Psoas muscle (tissue), 8 donors: ENCODE data around the gene FRAS1. TPM values are rescaled to one million over a fixed set of nuclear protein-coding genes. Genes with fewer than 3 reads are reported as not detected.

Experiments
- ATAC-seq, 4 donors: fragments of 200-7000 bp; cut with Tn5 transposase; one replicate each; pipeline ENCODE4 v1.9.1; 2020; ENCODE audit warnings: moderate library complexity in 3 of 4, mild to moderate bottlenecking in 2 of 4
- DNase-seq, 2 donors: peaks; one replicate each; pipeline ENCODE4 v3.0.0-alpha.2; 2020
- H3K27ac ChIP-seq: fragments of 200-600 bp; one replicate; pipeline ENCODE4 v1.8.0; 2022
- H3K27me3 ChIP-seq, 3 donors: fragments of 200-600 bp in 1 of 3; one replicate each; pipeline versions ENCODE4 v1.6.1 to v1.8.0; 2013 to 2022; ENCODE audit warnings: low read length in 2 of 3, mild to moderate bottlenecking in 2 of 3, moderate library complexity in 1 of 3; ENCODE audit not compliant: insufficient read depth in 3 of 3
- H3K36me3 ChIP-seq, 2 donors: fragments of 200-600 bp in 1 of 2; one replicate each; pipeline versions ENCODE4 v1.6.1 to v1.8.0; 2013 to 2022; ENCODE audit warnings: low read depth in 1 of 2, mild to moderate bottlenecking in 1 of 2, moderate library complexity in 1 of 2; ENCODE audit not compliant: insufficient read depth in 1 of 2
- H3K4me1 ChIP-seq: fragments of 200-600 bp; one replicate; pipeline ENCODE4 v1.8.0; 2022
- H3K4me3 ChIP-seq: fragments of 200-600 bp; one replicate; pipeline ENCODE4 v1.8.0; 2022; ENCODE audit warnings: mild to moderate bottlenecking
- H3K9me3 ChIP-seq: fragments of 200-600 bp; one replicate; pipeline ENCODE4 v1.8.0; 2022
- WGBS, 3 donors: extraction: QIAGEN DNeasy Blood & Tissue Kit; methylation state at CpG; one replicate each; pipeline versions ENCODE4 v1.1.6 to v1.1.7; 2013; 5-methylcytosine and 5-hydroxymethylcytosine counted together
- intact Hi-C, 2 donors: fragments of 100-400 bp; cut with DNase I; formaldehyde crosslinking; loops; one replicate each; pipeline versions ENCODE4 v1.11.0 to v1.14.2; 2022
- polyA plus RNA-seq, 3 donors: library from polyadenylated mRNA; stranded (reverse); fragments of 200-250 nt; gene quantifications; one replicate each; pipeline ENCODE4 v1.2.3, GENCODE V29; 2013
- total RNA-seq, 4 donors: library from RNA; stranded (reverse); fragmentation: NEBNext Ultra II Directional in 2 of 4; extraction: Animal tissue kit (Norgen Biotek cat#: 25700) in 2 of 4; gene quantifications; one replicate each; pipeline versions ENCODE4 v1.2.1 to v1.2.4, GENCODE V29; 2021 to 2023
- TF ChIP-seq, protein P1 (sequence below): fragments of 200-600 bp; IDR thresholded peaks from one replicate; pipeline ENCODE4 v1.8.0; 2022; ENCODE audit warnings: antibody characterized with exemption
- donor health status: healthy with polysubstance abuse.
- donor health status: DM: no; HTN: no; CAD: no; lungs with moderate emphysema.
- donor health status: Bipolar disorder and iron deficiency.
- donor health status: healthy.
- donor health status: DM: yes; HTN: yes; CAD: no.
- donor health status: DM: no; HTN: no; CAD: no.
- donor health status: DM: no; HTN: no; CAD: no.
- donor health status: DM: yes; HTN: yes; CAD: no.

Gene FRAS1
- total and polyA plus RNA-seq, 7 donors = 0.08 to 3.0 (median 0.42) TPM

DNA sequence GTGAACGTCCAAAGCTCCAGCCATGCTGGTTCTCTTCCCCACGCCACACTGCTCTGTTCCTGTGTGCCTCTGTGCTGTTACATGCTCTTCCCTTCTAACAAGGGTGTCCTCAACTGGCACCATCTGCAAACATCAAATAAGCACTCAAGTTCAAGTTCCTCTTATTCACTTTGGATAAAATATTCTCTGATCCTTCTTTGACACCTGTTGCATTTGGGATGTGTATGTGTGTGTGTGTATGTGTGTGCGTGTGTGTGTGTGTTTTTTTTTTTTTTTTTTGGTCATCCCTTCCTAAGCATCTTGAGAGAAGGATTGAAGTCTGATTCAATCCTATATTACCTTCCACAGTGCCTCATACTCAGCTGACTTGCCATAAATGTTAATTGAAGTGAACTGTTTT lies 290.4 kb downstream of the FRAS1 start:
- H3K27me3 ChIP-seq = no peaks in the 10 kb centered on the region
- no peaks in the 10 kb centered on the region for H3K4me1 ChIP-seq
- WGBS, 3 donors = 84 to 95% (median 86%) methylated on average over 3 of the region's 3 CpGs
- DNase-seq (no peak), ATAC-seq (no peak)
- no peaks in the 10 kb centered on the region for H3K9me3 ChIP-seq
- H3K36me3 ChIP-seq = no peaks in the 10 kb centered on the region
- TF ChIP-seq, protein P1, sequence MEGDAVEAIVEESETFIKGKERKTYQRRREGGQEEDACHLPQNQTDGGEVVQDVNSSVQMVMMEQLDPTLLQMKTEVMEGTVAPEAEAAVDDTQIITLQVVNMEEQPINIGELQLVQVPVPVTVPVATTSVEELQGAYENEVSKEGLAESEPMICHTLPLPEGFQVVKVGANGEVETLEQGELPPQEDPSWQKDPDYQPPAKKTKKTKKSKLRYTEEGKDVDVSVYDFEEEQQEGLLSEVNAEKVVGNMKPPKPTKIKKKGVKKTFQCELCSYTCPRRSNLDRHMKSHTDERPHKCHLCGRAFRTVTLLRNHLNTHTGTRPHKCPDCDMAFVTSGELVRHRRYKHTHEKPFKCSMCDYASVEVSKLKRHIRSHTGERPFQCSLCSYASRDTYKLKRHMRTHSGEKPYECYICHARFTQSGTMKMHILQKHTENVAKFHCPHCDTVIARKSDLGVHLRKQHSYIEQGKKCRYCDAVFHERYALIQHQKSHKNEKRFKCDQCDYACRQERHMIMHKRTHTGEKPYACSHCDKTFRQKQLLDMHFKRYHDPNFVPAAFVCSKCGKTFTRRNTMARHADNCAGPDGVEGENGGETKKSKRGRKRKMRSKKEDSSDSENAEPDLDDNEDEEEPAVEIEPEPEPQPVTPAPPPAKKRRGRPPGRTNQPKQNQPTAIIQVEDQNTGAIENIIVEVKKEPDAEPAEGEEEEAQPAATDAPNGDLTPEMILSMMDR = no peak
- intact Hi-C loops = no loop called here
- H3K4me3 ChIP-seq = no peak overlapping the region
- no peak overlapping the region for H3K27ac ChIP-seq

DNA sequence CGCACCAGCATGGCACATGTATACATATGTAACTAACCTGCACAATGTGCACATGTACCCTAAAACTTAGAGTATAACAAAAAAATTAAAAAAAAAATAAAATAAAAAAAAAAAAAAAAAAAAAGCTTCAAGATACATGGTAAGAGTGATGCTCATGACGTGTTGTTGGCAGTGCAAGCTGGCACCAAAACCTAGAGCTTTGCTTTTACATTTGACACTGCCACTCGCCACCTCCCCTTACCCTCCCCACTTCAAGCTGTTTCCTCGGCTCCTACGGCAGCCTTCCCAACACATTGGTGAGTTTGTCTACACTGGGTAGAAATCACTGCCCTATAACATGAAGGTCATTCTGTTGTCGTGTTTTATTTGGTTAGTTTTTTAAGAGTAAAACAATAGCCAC lies 296.8 kb downstream of the FRAS1 start:
- WGBS, 3 donors = 67 to 88% (median 80%) methylated on average over 5 of the region's 6 CpGs
- H3K9me3 ChIP-seq = no peaks in the 10 kb centered on the region
- no peak overlapping the region for H3K4me3 ChIP-seq
- no peaks in the 10 kb centered on the region for H3K36me3 ChIP-seq
- ATAC-seq (no peak), DNase-seq (no peak)
- intact Hi-C loops = no loop called here
- no peak overlapping the region for H3K27ac ChIP-seq
- TF ChIP-seq, protein P1 = no peak
- no peaks in the 10 kb centered on the region for H3K27me3 ChIP-seq
- H3K4me1 ChIP-seq = no peaks in the 10 kb centered on the region

DNA sequence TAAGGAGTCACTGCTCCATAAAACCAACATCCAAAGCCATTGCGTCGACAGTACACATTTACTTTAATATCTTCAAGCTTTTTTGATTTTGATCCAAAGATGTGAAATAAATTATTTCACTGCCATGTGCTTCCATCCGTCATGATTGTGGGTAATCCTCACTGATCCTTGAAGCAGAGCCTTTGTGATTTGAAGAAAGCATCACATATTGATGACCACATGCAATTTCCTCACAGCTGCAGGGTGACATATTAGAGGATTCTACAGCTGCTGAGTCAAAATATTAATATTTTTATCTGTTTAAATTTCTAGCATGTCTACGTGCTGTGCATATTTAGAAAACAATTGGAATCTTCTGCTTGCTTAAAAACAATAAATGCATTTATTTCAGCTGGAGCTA lies 297.7 kb downstream of the FRAS1 start:
- H3K27me3 ChIP-seq = no peaks in the 10 kb centered on the region
- intact Hi-C loops = no loop called here
- ATAC-seq (no peak), DNase-seq (no peak)
- no peaks in the 10 kb centered on the region for H3K4me1 ChIP-seq
- H3K27ac ChIP-seq = no peak overlapping the region
- TF ChIP-seq, protein P1 = no peak
- 63 to 77% (median 74%) methylated on average over 4 of the region's 4 CpGs for WGBS, 3 donors
- no peak overlapping the region for H3K4me3 ChIP-seq
- H3K36me3 ChIP-seq = no peaks in the 10 kb centered on the region
- no peaks in the 10 kb centered on the region for H3K9me3 ChIP-seq

DNA sequence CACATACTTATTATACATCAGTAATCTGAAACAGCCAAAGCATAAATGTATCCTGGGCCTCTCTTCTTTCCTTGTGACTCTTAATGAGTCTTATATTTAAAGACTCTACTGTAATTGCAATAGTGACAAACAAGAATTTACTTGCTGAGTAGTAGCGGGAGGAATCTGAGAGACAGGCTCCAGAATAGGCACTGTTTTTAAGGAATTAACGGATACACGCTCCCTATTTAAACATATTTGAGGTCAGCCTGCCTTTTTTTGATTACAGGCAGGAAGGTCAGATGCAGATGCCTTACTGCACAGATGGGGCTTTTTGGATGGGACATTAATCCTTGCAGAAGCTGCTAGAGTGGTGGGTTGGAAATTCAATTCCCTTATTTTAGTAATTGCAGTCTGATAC lies 298.2 kb downstream of the FRAS1 start:
- ATAC-seq (no peak), DNase-seq (no peak)
- Histone ChIP-seq H3K4me3 (no peak overlapping the region), H3K27ac (no peak overlapping the region), H3K9me3 (no peaks in the 10 kb centered on the region), H3K27me3 (no peaks in the 10 kb centered on the region), H3K4me1 (no peaks in the 10 kb centered on the region), H3K36me3 (no peaks in the 10 kb centered on the region)
- intact Hi-C loops = no loop called here
- 86 to 90% (median 89%) methylated on average over 3 of the region's 3 CpGs for WGBS, 3 donors
- TF ChIP-seq, protein P1 = no peak

DNA sequence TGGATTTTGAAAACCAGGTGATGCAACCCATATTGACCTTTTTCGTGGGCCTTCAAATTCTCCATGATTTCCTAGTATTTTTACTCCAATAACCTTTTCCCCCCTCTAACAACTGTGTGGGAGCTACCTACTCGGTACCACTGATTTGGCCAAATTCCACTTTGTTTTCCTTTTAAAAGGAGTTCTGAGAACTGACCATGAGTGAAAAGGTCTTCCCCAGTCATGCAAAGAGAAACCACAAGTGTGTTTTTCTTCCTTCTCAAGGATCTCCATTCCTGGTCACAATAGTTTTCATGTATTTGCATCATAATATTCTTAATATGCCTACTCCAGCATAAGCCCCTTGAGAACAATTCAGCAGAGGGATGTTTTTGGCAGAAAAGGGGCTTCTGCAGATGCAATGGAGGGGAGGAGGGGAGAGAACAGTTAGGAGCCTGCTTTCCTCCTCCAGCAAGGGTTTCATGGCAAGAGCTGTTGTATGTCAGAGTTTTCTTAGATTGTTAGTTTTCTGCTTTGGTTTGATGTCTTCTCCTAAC lies 299.2 kb downstream of the FRAS1 start:
- 72 to 90% (median 86%) methylated on average over 2 of the region's 2 CpGs for WGBS, 3 donors
- no peaks in the 10 kb centered on the region for H3K27me3 ChIP-seq
- no peak overlapping the region for H3K4me3 ChIP-seq
- DNase-seq = no peak
- TF ChIP-seq, protein P1 = no peak
- intact Hi-C loops = no loop called here
- H3K4me1 ChIP-seq = no peaks in the 10 kb centered on the region
- H3K9me3 ChIP-seq = no peaks in the 10 kb centered on the region
- H3K36me3 ChIP-seq = no peaks in the 10 kb centered on the region
- H3K27ac ChIP-seq = no peak overlapping the region
- ATAC-seq = no peak
